HCT116 (cell line): ENCODE measurements around the gene EIF3A. TPM values are rescaled to one million over a fixed set of nuclear protein-coding genes. Genes with fewer than 3 reads are reported as not detected.

Experiments used
- ATAC-seq: fragments of 200-7000 bp; cut with Tn5 transposase; 2 replicates; pipeline ENCODE4 v1.9.1; 2020; ENCODE audit warnings: mild to moderate bottlenecking, moderate library complexity
- BruUV-seq: library from RNA; stranded (reverse); fragments of 400-500 nt; replicated peaks from 2 replicates; lab custom pipeline; 2021; lab: Mats Ljungman, UMichigan
- CTCF ChIA-PET: fragments of 300-600 bp; sonication (Branson Sonifier 250); formaldehyde crosslinking; loops from one replicate; lab custom pipeline; 2021; ENCODE audit warnings: antibody characterized with exemption; lab: Charles Lee
- POLR2A ChIA-PET: fragments of 300-600, 350-600 bp; sonication (Branson Sonifier 250); formaldehyde crosslinking; loops from one replicate; lab custom pipeline; 2021; ENCODE audit warnings: antibody characterized with exemption; lab: Charles Lee
- RAD21 ChIA-PET, 2 experiments: fragments of 300-600 bp; sonication (Branson Sonifier 250); formaldehyde crosslinking; loops; one replicate each; lab custom pipeline; 2023; ENCODE audit warnings: low total read pairs in 2 of 2; ENCODE audit not compliant: uncharacterized antibody in 2 of 2, unreplicated experiment in 2 of 2, low non-redundant PET in 1 of 2; lab: Charles Lee
- DNase-seq: peaks from one replicate; pipeline ENCODE4 v3.0.0-alpha.2; 2010; ENCODE audit warnings: low read depth, low spot score
- H2AFZ ChIP-seq: fragments of 200-600 bp; shearing (Covaris generic), sonication (generic); 2 replicates; pipeline ENCODE4 v1.6.1; 2017; ENCODE audit warnings: low read depth, mixed run types, mixed read lengths, antibody characterized with exemption, low read length; ENCODE audit not compliant: poor library complexity, severe bottlenecking
- H3K27ac ChIP-seq: 2 replicates; pipeline ENCODE4 v1.5.1; 2012; ENCODE audit warnings: low read depth, low read length
- H3K27me3 ChIP-seq: fragments of 200-600 bp; sonication (generic); 2 replicates; pipeline ENCODE4 v1.6.1; 2016; ENCODE audit warnings: mixed run types, low read length, mixed read lengths; ENCODE audit not compliant: insufficient read depth
- H3K36me3 ChIP-seq, 2 experiments: fragments of 200-500 bp in 1 of 2; fragments of 200-600 bp in 1 of 2; sonication (Bioruptor generic) in 1 of 2; sonication (generic) in 1 of 2; 2 replicates each; pipeline versions ENCODE4 v1.5.1 to v1.6.1; 2014 to 2016; ENCODE audit warnings: low read length in 2 of 2, inconsistent platforms in 1 of 2, mixed read lengths in 1 of 2, mixed run types in 1 of 2; ENCODE audit not compliant: insufficient read depth in 2 of 2, control insufficient read depth in 1 of 2
- H3K4me1 ChIP-seq, 2 experiments: fragments of 200-600 bp in 1 of 2; sonication (generic) in 1 of 2; 2 replicates each; pipeline versions ENCODE4 v1.5.1 to v1.6.1; 2012 to 2017; ENCODE audit warnings: low read length in 2 of 2, inconsistent platforms in 1 of 2, mild to moderate bottlenecking in 1 of 2, mixed read lengths in 1 of 2, mixed run types in 1 of 2, moderate library complexity in 1 of 2; ENCODE audit not compliant: insufficient read depth in 2 of 2, control insufficient read depth in 1 of 2
- H3K4me2 ChIP-seq: fragments of 200-600 bp; sonication (generic); 2 replicates; pipeline ENCODE4 v1.6.1; 2017; ENCODE audit warnings: mixed run types, low read length, mixed read lengths
- H3K4me3 ChIP-seq, 2 experiments: fragments of 200-600 bp in 1 of 2; sonication (generic) in 1 of 2; replicated peaks in 1 of 2; 2 replicates each; pipeline ENCODE4 v1.5.1; 2011 to 2016; ENCODE audit warnings: low read length in 2 of 2, control low read depth in 1 of 2, low read depth in 1 of 2, mild to moderate bottlenecking in 1 of 2, mixed read lengths in 1 of 2, mixed run types in 1 of 2
- H3K79me2 ChIP-seq: fragments of 200-600 bp; sonication (generic); 2 replicates; pipeline ENCODE4 v1.6.1; 2017; ENCODE audit warnings: mild to moderate bottlenecking, mixed run types, low read length, moderate library complexity, mixed read lengths; ENCODE audit not compliant: insufficient read depth
- H3K9ac ChIP-seq: fragments of 200-600 bp; sonication (generic); 2 replicates; pipeline ENCODE4 v1.6.1; 2016; ENCODE audit warnings: low read length, mixed read lengths
- H3K9me2 ChIP-seq: fragments of 200-600 bp; sonication (generic), shearing (Covaris generic); 2 replicates; pipeline ENCODE4 v1.6.1; 2017; ENCODE audit warnings: mixed run types, mild to moderate bottlenecking, moderate library complexity; ENCODE audit not compliant: insufficient read depth
- H3K9me3 ChIP-seq, 2 experiments: fragments of 200-500 bp in 1 of 2; fragments of 200-600 bp in 1 of 2; sonication (Bioruptor generic) in 1 of 2; sonication (generic) in 1 of 2; 2 replicates each; pipeline ENCODE4 v1.6.1; 2014 to 2017; ENCODE audit warnings: low read length in 2 of 2, mixed read lengths in 2 of 2, inconsistent platforms in 1 of 2, low read depth in 1 of 2, mild to moderate bottlenecking in 1 of 2, mixed run types in 1 of 2, moderate library complexity in 1 of 2; ENCODE audit not compliant: control insufficient read depth in 1 of 2, insufficient read depth in 1 of 2
- H4K20me1 ChIP-seq: fragments of 200-600 bp; sonication (generic), shearing (Covaris generic); 2 replicates; pipeline ENCODE4 v1.6.1; 2017; ENCODE audit warnings: mixed run types, mild to moderate bottlenecking, moderate library complexity; ENCODE audit not compliant: insufficient read depth
- ATF3 ChIP-seq: IDR thresholded peaks from 2 replicates; pipeline ENCODE4 v1.6.1; 2012
- EGR1 ChIP-seq: IDR thresholded peaks from 2 replicates; pipeline ENCODE4 v1.6.1; 2012; ENCODE audit warnings: low read depth
- ELF1 ChIP-seq: IDR thresholded peaks from 2 replicates; pipeline ENCODE4 v1.6.1; 2012; ENCODE audit warnings: low read depth, borderline replicate concordance
- EZH2 ChIP-seq: fragments of 200-600 bp; sonication (generic); IDR thresholded peaks from 2 replicates; pipeline ENCODE4 v1.6.1; 2017; ENCODE audit warnings: antibody characterized with exemption, mixed run types
- EZH2phosphoT487 ChIP-seq: fragments of 200-600 bp; IDR thresholded peaks from 2 replicates; pipeline ENCODE4 v1.6.1; 2018; ENCODE audit warnings: antibody characterized with exemption, borderline replicate concordance
- FOSL1 ChIP-seq: IDR thresholded peaks from 2 replicates; pipeline ENCODE4 v1.6.1; 2012; ENCODE audit warnings: low read depth
- POLR2A ChIP-seq: IDR thresholded peaks from 2 replicates; pipeline ENCODE4 v1.7.0; 2011; ENCODE audit warnings: borderline replicate concordance; ENCODE audit not compliant: insufficient read depth, insufficient read length; ENCODE audit errors: extremely low read depth
- RAD21 ChIP-seq: IDR thresholded peaks from 2 replicates; pipeline ENCODE4 v1.6.1; 2012; ENCODE audit warnings: low read depth, mild to moderate bottlenecking
- REST ChIP-seq: IDR thresholded peaks from 2 replicates; pipeline ENCODE4 v1.6.1; 2012; ENCODE audit warnings: low read depth
- SIN3A ChIP-seq: IDR thresholded peaks from 2 replicates; pipeline ENCODE4 v1.6.1; 2012; ENCODE audit warnings: low read depth
- SP1 ChIP-seq: IDR thresholded peaks from 2 replicates; pipeline ENCODE4 v1.6.1; 2012; ENCODE audit warnings: low read depth
- SRF ChIP-seq: IDR thresholded peaks from 2 replicates; pipeline ENCODE4 v1.6.1; 2012; ENCODE audit warnings: low read depth
- YY1 ChIP-seq: IDR thresholded peaks from 2 replicates; pipeline ENCODE4 v1.6.1; 2011; ENCODE audit warnings: low read length, low read depth, moderate library complexity, mild to moderate bottlenecking; ENCODE audit not compliant: insufficient replicate concordance; ENCODE audit errors: extremely low read depth
- ZFX ChIP-seq: fragments of 450-650 bp; IDR thresholded peaks from 2 replicates; pipeline ENCODE4 v1.6.1; 2017
- intact Hi-C: fragments of 100-400 bp; cut with micrococcal nuclease; formaldehyde crosslinking; loops from 2 replicates; pipeline ENCODE4 v1.10.0; 2022
- total RNA-seq: library from RNA; stranded (reverse); gene quantifications from one replicate; pipeline ENCODE4 v1.2.1, GENCODE V29; 2021; ENCODE audit not compliant: unreplicated experiment
- TF ChIP-seq, protein P1 (sequence below): IDR thresholded peaks from 2 replicates; pipeline ENCODE4 v1.6.1; 2012

The EIF3A gene
- total RNA-seq, 1 experiment from 2014 or later: 271 TPM

DNA sequence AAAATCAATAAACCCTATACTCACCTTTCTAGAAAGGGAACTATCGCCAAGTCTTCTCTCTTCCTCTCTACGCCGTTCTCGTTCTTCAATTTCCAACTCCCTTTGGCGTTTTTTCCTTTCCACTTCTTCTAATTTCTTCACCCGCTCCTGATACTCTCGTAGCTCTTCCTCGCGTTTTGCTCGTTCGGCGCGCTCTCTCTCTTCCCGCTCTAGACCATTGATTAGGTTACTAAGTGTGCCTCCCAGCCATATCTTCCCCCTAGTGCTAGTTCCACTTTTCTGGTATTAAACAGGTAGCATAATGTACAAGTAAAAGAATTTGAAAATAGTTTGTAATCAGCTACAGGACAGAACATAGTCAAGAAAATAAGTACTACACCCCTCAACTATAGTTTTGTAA, 30.8 kb downstream of the EIF3A start (continued):
- no peak for TF ChIP-seq YY1
- TF ChIP-seq, protein P1, sequence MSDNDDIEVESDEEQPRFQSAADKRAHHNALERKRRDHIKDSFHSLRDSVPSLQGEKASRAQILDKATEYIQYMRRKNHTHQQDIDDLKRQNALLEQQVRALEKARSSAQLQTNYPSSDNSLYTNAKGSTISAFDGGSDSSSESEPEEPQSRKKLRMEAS: no peak

DNA sequence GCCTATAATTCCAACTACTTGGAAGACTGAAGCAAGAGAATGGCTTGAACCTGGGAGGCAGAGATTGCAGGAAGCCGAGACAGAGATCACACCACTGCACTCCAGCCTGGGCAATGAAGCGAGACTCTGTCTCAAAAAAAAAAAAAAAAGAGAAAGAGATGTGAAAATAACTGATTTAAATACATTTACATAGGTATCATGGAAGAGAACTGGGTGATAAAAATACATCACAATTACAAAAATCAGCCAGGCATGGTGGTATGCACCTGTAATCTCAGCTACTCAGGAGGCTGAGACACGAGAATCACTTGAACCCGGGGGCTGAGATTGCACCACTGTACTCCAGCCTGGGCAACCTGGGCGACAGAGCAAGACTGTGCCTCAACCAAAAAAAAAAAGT, 31.3 kb downstream of the EIF3A start:
- Histone ChIP-seq H4K20me1 (peaks cover 55% of the 10 kb centered on the region; the same call in 1 of the 2 replicates), H3K9ac (no peak overlapping the region), H3K9me3 (no peaks in the 10 kb centered on the region), H3K27ac (no peak overlapping the region), H3K9me2 (no peaks in the 10 kb centered on the region), H3K4me1 (no peaks in the 10 kb centered on the region), H3K4me3 (no peak overlapping the region), H2AFZ (no peak overlapping the region), H3K79me2 (peaks cover 100% of the 10 kb centered on the region), H3K27me3 (no peaks in the 10 kb centered on the region), H3K4me2 (no peak overlapping the region), H3K36me3 (peaks cover 83 to 97% of the 10 kb centered on the region in 2 experiments)
- ATAC-seq (no peak), DNase-seq (no peak)
- POLR2A ChIA-PET: no interaction called here
- TF ChIP-seq ATF3 (no peak), ZFX (no peak), EZH2phosphoT487 (no peak), REST (no peak), SRF (no peak), POLR2A (no peak), ELF1 (no peak), EGR1 (no peak), FOSL1 (no peak), RAD21 (no peak), EZH2 (no peak), SP1 (no peak), SIN3A (no peak)
- TF ChIP-seq, protein P1: no peak
- intact Hi-C loops: no loop called here
- RAD21 ChIA-PET: no interaction called here
- CTCF ChIA-PET: no interaction called here
- BruUV-seq: no TSS peak
